PFSK-1 (cell line): Measurements from ENCODE around the gene SMIM35.

Experiments used
- POLR2AphosphoS5 ChIP-seq: IDR thresholded peaks from 2 replicates; pipeline ENCODE4 v1.6.1; 2012; ENCODE audit warnings: low read depth, mild to moderate bottlenecking, control low read depth, low read length, moderate library complexity
- SIN3A ChIP-seq: IDR thresholded peaks from 2 replicates; pipeline ENCODE4 v1.6.1; 2012; ENCODE audit warnings: mild to moderate bottlenecking, low read length, moderate library complexity, borderline replicate concordance; ENCODE audit not compliant: insufficient read depth
- TAF1 ChIP-seq: IDR thresholded peaks from 2 replicates; pipeline ENCODE4 v1.6.1; 2012; ENCODE audit warnings: low read length, control low read depth, borderline replicate concordance; ENCODE audit not compliant: insufficient read depth

DNA sequence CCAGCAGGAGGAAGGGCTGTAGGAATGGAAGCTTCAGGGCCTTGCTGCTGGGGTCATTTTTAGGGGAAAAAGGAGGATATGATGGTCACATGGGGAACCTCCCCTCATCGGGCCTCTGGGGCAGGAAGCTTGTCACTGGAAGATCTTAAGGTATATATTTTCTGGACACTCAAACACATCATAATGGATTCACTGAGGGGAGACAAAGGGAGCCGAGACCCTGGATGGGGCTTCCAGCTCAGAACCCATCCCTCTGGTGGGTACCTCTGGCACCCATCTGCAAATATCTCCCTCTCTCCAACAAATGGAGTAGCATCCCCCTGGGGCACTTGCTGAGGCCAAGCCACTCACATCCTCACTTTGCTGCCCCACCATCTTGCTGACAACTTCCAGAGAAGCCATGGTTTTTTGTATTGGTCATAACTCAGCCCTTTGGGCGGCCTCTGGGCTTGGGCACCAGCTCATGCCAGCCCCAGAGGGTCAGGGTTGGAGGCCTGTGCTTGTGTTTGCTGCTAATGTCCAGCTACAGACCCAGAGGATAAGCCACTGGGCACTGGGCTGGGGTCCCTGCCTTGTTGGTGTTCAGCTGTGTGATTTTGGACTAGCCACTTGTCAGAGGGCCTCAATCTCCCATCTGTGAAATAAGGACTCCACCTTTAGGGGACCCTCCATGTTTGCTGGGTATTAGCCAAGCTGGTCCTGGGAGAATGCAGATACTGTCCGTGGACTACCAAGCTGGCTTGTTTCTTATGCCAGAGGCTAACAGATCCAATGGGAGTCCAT, 86.5 kb downstream of the SMIM35 start:
- TF ChIP-seq TAF1 (no peak), POLR2AphosphoS5 (no peak), SIN3A (no peak)
